Transverse colon (tissue), 4 donors: ENCODE results near the gene FAHD1. TPM values are rescaled to one million over a fixed set of nuclear protein-coding genes. Genes with fewer than 3 reads are reported as not detected.

Experiments
- DNase-seq: peaks from one replicate; pipeline ENCODE4 v3.0.0-alpha.2; 2019
- H3K27ac ChIP-seq, 4 donors: fragments of 200-600 bp; sonication (generic); 2 replicates each; pipeline ENCODE4 v1.5.1; 2016 to 2018; ENCODE audit warnings: inconsistent platforms in 4 of 4
- H3K27me3 ChIP-seq: fragments of 200-600 bp; sonication (generic); 2 replicates; pipeline ENCODE4 v1.5.1; 2017; ENCODE audit warnings: inconsistent platforms
- H3K36me3 ChIP-seq, 4 donors: fragments of 200-600 bp; sonication (generic); 2 replicates each; pipeline ENCODE4 v1.5.1; 2017 to 2019; ENCODE audit warnings: inconsistent platforms in 4 of 4
- H3K4me1 ChIP-seq, 4 donors: fragments of 200-600 bp; sonication (generic); 2 replicates each; pipeline ENCODE4 v1.5.1; 2017 to 2020; ENCODE audit warnings: inconsistent platforms in 4 of 4
- H3K4me3 ChIP-seq, 4 donors: fragments of 200-600 bp; sonication (generic); 1 replicate in 1 of 4; 2 replicates in 3 of 4; pipeline versions ENCODE4 v1.5.1 to v1.6.1; 2017 to 2019; ENCODE audit warnings: inconsistent platforms in 4 of 4
- H3K9me3 ChIP-seq, 2 donors: fragments of 200-600 bp; sonication (generic); 2 replicates each; pipeline ENCODE4 v1.5.1; 2017 to 2019; ENCODE audit warnings: inconsistent platforms in 2 of 2
- CTCF ChIP-seq, 5 experiments: fragments of 200-600 bp in 3 of 5; fragments of 450-650 bp in 2 of 5; sonication (generic) in 3 of 5; IDR thresholded peaks; 1 replicate in 2 of 5; 2 replicates in 3 of 5; pipeline ENCODE4 v1.5.1; 2016 to 2017; ENCODE audit warnings: antibody characterized with exemption in 5 of 5, inconsistent platforms in 3 of 5, mild to moderate bottlenecking in 2 of 5, moderate library complexity in 1 of 5
- EP300 ChIP-seq: sonication (generic); formaldehyde crosslinking; IDR thresholded peaks from one replicate; pipeline ENCODE4 v1.6.1; 2017; ENCODE audit warnings: antibody characterized with exemption, low read depth
- POLR2A ChIP-seq: fragments of 450-650 bp; IDR thresholded peaks from one replicate; pipeline ENCODE4 v1.6.1; 2016; ENCODE audit warnings: antibody characterized with exemption, mild to moderate bottlenecking, moderate library complexity
- POLR2AphosphoS5 ChIP-seq, 3 donors: sonication (generic); formaldehyde crosslinking; IDR thresholded peaks; one replicate each; pipeline ENCODE4 v1.6.1; 2016; ENCODE audit warnings: antibody characterized with exemption in 3 of 3
- WGBS, 2 donors: methylation state at CpG; one replicate each; pipeline ENCODE4 v1.1.5; 2018; ENCODE audit warnings: low coverage in 1 of 2; 5-methylcytosine and 5-hydroxymethylcytosine counted together
- in situ Hi-C, 4 donors: fragments of 200-750 bp; cut with MboI; loops; one replicate each; pipeline versions ENCODE4 v1.15.0 to v1.15.1; 2017; ENCODE audit warnings: low sequenced_read_pairs in 3 of 4, low pct_ligation_motif_present in 1 of 4, low pct_unique_long_range_greater_than_20kb in 1 of 4
- intact Hi-C: fragments of 100-400 bp; cut with DNase I; formaldehyde crosslinking; loops from one replicate; pipeline ENCODE4 v1.15.1; 2023; ENCODE audit warnings: low total_unique reads
- total RNA-seq, 4 donors: library from RNA; depleted of rRNA; stranded (reverse); fragments of >200 nt; gene quantifications; one replicate each; pipeline ENCODE4 v1.1.0, GENCODE V29; 2016

The FAHD1 gene
- total RNA-seq, 4 donors from 2014 or later = 88.0 to 149 (median 104) TPM

GRCh38 chr16:1816396-1817275 lies 10.4 kb upstream of the FAHD1 start:
- intact Hi-C loops = no loop called here
- no peak overlapping the region for H3K27ac ChIP-seq
- H3K27me3 ChIP-seq = no peaks in the 10 kb centered on the region
- H3K4me1 ChIP-seq = peaks cover 0 to 8% (median 6%) of the 10 kb centered on the region in 4 donors
- 74 to 92% methylated on average over 4 to 33 of the region's 40 CpGs for WGBS, 2 donors
- no peaks in the 10 kb centered on the region for H3K9me3 ChIP-seq
- no peak for DNase-seq
- in situ Hi-C loops = no loop called here
- no peak for TF ChIP-seq POLR2AphosphoS5 (IDR thresholded peaks at IDR 0.05)
- TF ChIP-seq EP300 = no peak
- no peak for TF ChIP-seq CTCF (IDR thresholded peaks at IDR 0.05)
- no peak for TF ChIP-seq POLR2A
- peaks cover 0 to 24% (median 3%) of the 10 kb centered on the region in 4 donors for H3K36me3 ChIP-seq
- no peak overlapping the region for H3K4me3 ChIP-seq

- in situ Hi-C loops (no loop called here), intact Hi-C loops (no loop called here)
- Histone ChIP-seq H3K27me3 (no peaks in the 10 kb centered on the region), H3K4me1 (peaks cover 0 to 8% (median 6%) of the 10 kb centered on the region in 4 donors), H3K27ac (no peak overlapping the region), H3K4me3 (no peak overlapping the region), H3K36me3 (peaks cover 0 to 30% (median 3%) of the 10 kb centered on the region in 4 donors), H3K9me3 (no peaks in the 10 kb centered on the region)
- TF ChIP-seq EP300 (no peak), POLR2AphosphoS5 (IDR thresholded peaks at IDR 0.05) (no peak), CTCF (IDR thresholded peaks at IDR 0.05) (no peak), POLR2A (no peak)
- 95% methylated on average over 9 of the region's 9 CpGs; no CpG with 5 or more reads in 1 of the 2 donors for WGBS, 2 donors
- no peak for DNase-seq
Observed at GRCh38 chr16:1817276-1817589, 9.8 kb upstream of the FAHD1 start.

- no peak for DNase-seq
- H3K36me3 ChIP-seq = peaks cover 0 to 35% (median 3%) of the 10 kb centered on the region in 4 donors
- intact Hi-C loops = no loop called here
Observed at GRCh38 chr16:1817716-1818115, 9.3 kb upstream of the FAHD1 start.

More at GRCh38 chr16:1817716-1818115, 9.3 kb upstream of the FAHD1 start:
- peaks cover 0 to 5% (median 4%) of the 10 kb centered on the region in 4 donors for H3K4me1 ChIP-seq
- 94% methylated on average over 17 of the region's 17 CpGs; no CpG with 5 or more reads in 1 of the 2 donors for WGBS, 2 donors
- no peaks in the 10 kb centered on the region for H3K27me3 ChIP-seq
- in situ Hi-C loops = no loop called here
- H3K27ac ChIP-seq = no peak overlapping the region
- TF ChIP-seq CTCF (IDR thresholded peaks at IDR 0.05) (no peak), POLR2AphosphoS5 (IDR thresholded peaks at IDR 0.05) (no peak)
- H3K4me3 ChIP-seq = no peak overlapping the region
- no peaks in the 10 kb centered on the region for H3K9me3 ChIP-seq
